ENCODE data around the gene TSHZ3. TPM values are rescaled to one million over a fixed set of nuclear protein-coding genes. Genes with fewer than 3 reads are reported as not detected.
A peak's percentile ranks its signal among the peaks of the same experiment; 100 is the strongest.

TSHZ3 gene
- total RNA-seq, 1 donor from 2014 or later = 21.2 TPM

DNA sequence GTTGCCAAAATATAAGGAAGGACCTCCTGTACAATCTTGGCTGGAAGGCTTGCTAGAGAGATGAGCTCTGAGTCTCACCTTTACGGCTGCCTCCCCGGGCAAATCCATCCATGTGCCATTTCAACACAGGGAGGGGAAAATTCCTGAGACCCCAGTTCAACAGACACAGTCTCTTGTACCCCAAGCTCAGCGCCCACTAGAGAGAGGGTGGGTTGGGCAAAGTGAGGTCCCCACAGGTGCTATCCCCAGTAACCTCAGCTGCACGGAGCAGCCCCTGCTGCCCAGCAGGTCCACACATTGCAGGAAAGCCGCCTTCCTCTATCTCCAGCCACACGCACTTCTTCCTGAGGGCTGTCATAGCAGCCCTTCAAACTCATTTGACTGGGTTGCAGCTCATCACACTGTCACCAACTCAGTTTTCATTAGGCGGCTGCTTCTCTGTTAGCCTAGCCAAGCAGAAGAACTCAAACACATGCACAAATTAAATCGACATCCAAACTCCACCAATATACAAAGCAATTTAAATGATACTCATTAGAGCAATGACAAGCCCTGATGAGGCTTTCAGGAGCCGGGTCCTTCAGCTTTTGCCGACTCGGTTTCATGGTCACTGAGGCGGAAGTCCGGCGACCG, 80.4 kb downstream of the TSHZ3 start:
- H3K27ac Mint-ChIP-seq = no peak overlapping the region
- peaks cover 9% of the 10 kb centered on the region for H3K27me3 Mint-ChIP-seq
- no peak overlapping the region for H3K4me3 Mint-ChIP-seq
- H3K36me3 Mint-ChIP-seq = peaks cover 4% of the 10 kb centered on the region
- no peaks in the 10 kb centered on the region for H3K9me3 Mint-ChIP-seq
- DNase-seq (ENCODE audit: extremely low spot score, unreplicated experiment) = no peak
- peaks cover 16% of the 10 kb centered on the region for H3K4me1 Mint-ChIP-seq (ENCODE audit: unreplicated experiment)
- TF ChIP-seq, protein P1, sequence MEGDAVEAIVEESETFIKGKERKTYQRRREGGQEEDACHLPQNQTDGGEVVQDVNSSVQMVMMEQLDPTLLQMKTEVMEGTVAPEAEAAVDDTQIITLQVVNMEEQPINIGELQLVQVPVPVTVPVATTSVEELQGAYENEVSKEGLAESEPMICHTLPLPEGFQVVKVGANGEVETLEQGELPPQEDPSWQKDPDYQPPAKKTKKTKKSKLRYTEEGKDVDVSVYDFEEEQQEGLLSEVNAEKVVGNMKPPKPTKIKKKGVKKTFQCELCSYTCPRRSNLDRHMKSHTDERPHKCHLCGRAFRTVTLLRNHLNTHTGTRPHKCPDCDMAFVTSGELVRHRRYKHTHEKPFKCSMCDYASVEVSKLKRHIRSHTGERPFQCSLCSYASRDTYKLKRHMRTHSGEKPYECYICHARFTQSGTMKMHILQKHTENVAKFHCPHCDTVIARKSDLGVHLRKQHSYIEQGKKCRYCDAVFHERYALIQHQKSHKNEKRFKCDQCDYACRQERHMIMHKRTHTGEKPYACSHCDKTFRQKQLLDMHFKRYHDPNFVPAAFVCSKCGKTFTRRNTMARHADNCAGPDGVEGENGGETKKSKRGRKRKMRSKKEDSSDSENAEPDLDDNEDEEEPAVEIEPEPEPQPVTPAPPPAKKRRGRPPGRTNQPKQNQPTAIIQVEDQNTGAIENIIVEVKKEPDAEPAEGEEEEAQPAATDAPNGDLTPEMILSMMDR (conservative IDR thresholded peaks at IDR 0.05) = no peak

GRCh38 chr19:31266731-31267130, 82.5 kb downstream of the TSHZ3 start:
- H3K4me3 Mint-ChIP-seq = no peak overlapping the region
- H3K4me1 Mint-ChIP-seq (ENCODE audit: unreplicated experiment) = peaks cover 21% of the 10 kb centered on the region
- H3K36me3 Mint-ChIP-seq = no peaks in the 10 kb centered on the region
- TF ChIP-seq, protein P1 (conservative IDR thresholded peaks at IDR 0.05) = no peak
- H3K27me3 Mint-ChIP-seq = peaks cover 15% of the 10 kb centered on the region
- DNase-seq (ENCODE audit: extremely low spot score, unreplicated experiment) = no peak
- no peaks in the 10 kb centered on the region for H3K9me3 Mint-ChIP-seq
- no peak overlapping the region for H3K27ac Mint-ChIP-seq

- no peaks in the 10 kb centered on the region for H3K9me3 Mint-ChIP-seq
- H3K36me3 Mint-ChIP-seq = no peaks in the 10 kb centered on the region
- peaks cover 18% of the 10 kb centered on the region for H3K27me3 Mint-ChIP-seq
- H3K4me3 Mint-ChIP-seq = no peak overlapping the region
- H3K27ac Mint-ChIP-seq = no peak overlapping the region
- DNase-seq (ENCODE audit: extremely low spot score, unreplicated experiment) = no peak
- peaks cover 20% of the 10 kb centered on the region for H3K4me1 Mint-ChIP-seq (ENCODE audit: unreplicated experiment)
- TF ChIP-seq, protein P1 (conservative IDR thresholded peaks at IDR 0.05) = no peak
These were observed 83.0 kb downstream of the TSHZ3 start for GRCh38 chr19:31266196-31266595.

DNA sequence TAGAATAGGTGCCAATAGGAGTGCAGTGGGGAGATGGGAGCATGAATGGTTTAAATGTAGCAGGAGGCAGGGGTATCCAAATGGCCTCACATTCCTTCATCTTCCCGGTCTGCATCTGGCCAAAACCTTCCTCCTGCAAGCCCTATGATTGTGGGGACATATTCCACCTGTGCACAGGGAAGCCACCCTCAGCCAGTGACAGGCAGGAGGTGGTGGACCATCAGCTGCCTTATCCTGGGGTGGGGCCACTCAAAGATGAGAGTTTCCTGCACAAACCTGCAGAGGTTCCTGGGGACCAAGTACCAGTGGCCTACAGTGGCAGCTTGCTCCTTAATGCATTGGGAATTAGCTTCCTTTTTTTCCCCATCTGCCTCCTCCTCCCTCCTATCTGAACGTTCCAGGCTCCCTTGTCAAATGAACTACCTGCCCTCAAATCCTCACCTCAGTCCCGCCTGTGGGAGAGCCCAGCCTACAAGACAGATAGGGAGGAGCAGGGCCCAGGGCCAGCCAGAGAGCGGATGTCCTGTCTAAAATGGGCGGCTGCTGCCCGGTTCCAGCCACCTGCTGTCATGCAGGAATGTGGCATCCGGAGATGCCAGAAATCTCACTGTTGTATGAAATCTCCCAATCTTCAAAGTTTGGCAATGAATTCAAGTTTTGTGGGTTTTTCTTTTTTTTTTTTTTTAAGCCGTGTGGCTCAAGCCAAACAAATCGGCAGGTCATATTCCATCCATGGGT, 85.0 kb downstream of the TSHZ3 start:
- peaks cover 18% of the 10 kb centered on the region for H3K4me1 Mint-ChIP-seq (ENCODE audit: unreplicated experiment)
- no peaks in the 10 kb centered on the region for H3K9me3 Mint-ChIP-seq

DNA sequence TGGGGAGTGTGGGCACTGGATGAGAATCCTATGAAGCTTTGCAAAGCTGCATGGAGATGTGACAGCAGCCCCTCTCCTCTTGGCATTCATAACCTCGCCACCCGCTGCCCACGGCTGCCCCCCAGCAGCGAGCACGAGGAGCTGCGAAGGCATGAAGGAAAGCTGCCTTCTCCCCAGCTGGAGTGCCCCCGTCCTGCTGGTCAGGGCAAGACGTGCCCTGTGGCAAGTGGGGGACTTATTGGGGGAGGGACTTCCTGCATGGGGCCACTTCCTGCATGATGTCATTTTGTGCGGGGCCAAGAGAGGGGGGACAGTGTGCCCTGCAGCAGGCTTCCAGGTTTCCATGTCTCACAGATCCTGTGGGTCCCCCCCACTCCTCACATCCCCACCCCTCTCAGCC, 85.9 kb downstream of the TSHZ3 start:
- peaks cover 22% of the 10 kb centered on the region for H3K27me3 Mint-ChIP-seq
- peak; percentile 27 for DNase-seq (ENCODE audit: extremely low spot score, unreplicated experiment)
- H3K4me1 Mint-ChIP-seq (ENCODE audit: unreplicated experiment) = peaks cover 18% of the 10 kb centered on the region
- H3K36me3 Mint-ChIP-seq = no peaks in the 10 kb centered on the region
- H3K4me3 Mint-ChIP-seq = no peak overlapping the region
- no peak overlapping the region for H3K27ac Mint-ChIP-seq
- TF ChIP-seq, protein P1 (conservative IDR thresholded peaks at IDR 0.05) = no peak
- no peaks in the 10 kb centered on the region for H3K9me3 Mint-ChIP-seq

More for the DNA sequence above, 85.0 kb downstream of the TSHZ3 start:
- Mint-ChIP-seq H3K27ac (no peak overlapping the region), H3K36me3 (no peaks in the 10 kb centered on the region), H3K27me3 (peaks cover 18% of the 10 kb centered on the region), H3K4me3 (no peak overlapping the region)
- TF ChIP-seq, protein P1 (conservative IDR thresholded peaks at IDR 0.05) = no peak
- DNase-seq (ENCODE audit: extremely low spot score, unreplicated experiment) = no peak

All from type B pancreatic cell (in vitro differentiated cells).